BJ (cell line): ENCODE measurements around the gene HNRNPH1. TPM values are rescaled to one million over a fixed set of nuclear protein-coding genes. Genes with fewer than 3 reads are reported as not detected.

Experiments used
- CTCF ChIA-PET: fragments of 350-600 bp; formaldehyde crosslinking; extraction: SDS; loops from one replicate; lab custom pipeline; 2021; ENCODE audit warnings: antibody characterized with exemption, inconsistent platforms; lab: Yijun Ruan, JAX
- POLR2A ChIA-PET: fragments of 300-600 bp; sonication (Branson Sonifier 250); formaldehyde crosslinking; extraction: SDS; loops from one replicate; lab custom pipeline; 2021; ENCODE audit warnings: antibody characterized with exemption; lab: Charles Lee
- DNase-seq: peaks from one replicate; pipeline ENCODE4 v3.0.0-alpha.2; 2011; ENCODE audit warnings: low read depth
- H3K27me3 ChIP-seq: 2 replicates; pipeline ENCODE4 v1.6.0; 2011; ENCODE audit warnings: low read length; ENCODE audit not compliant: control insufficient read depth, insufficient read depth
- H3K36me3 ChIP-seq: 2 replicates; pipeline ENCODE4 v1.5.1; 2011; ENCODE audit warnings: low read length; ENCODE audit not compliant: control insufficient read depth, insufficient read depth
- H3K4me3 ChIP-seq: 2 replicates; pipeline ENCODE4 v1.5.1; 2011; ENCODE audit warnings: low read depth, mild to moderate bottlenecking, control low read depth, low read length
- CTCF ChIP-seq: IDR thresholded peaks from 2 replicates; pipeline ENCODE4 v1.5.1; 2011; ENCODE audit warnings: low read depth, mild to moderate bottlenecking, control low read depth, inconsistent platforms, low read length, moderate library complexity; ENCODE audit not compliant: insufficient read depth
- polyA plus RNA-seq: library from polyadenylated mRNA; depleted of rRNA; stranded (reverse); fragments of >200 nt; gene quantifications from 2 replicates; pipeline ENCODE4 v1.2.3, GENCODE V29; 2011

The HNRNPH1 gene
- polyA plus RNA-seq, 1 experiment = 142 TPM

- CTCF ChIA-PET = interaction anchor here (0.8 to 2.0 kb wide), 4 partner anchors 9 to 14 kb away, joined by 3 to 8 read pairs (median 4); partner anchors contain the start of gene HNRNPH1
- POLR2A ChIA-PET = interaction anchor here (1.0 kb wide), 1 partner anchor 13 kb away, joined by 3 read pairs; the partner anchor contains the start of gene HNRNPH1
Observed at GRCh38 chr5:179610903-179611265, 12.6 kb downstream of the HNRNPH1 start.

GRCh38 chr5:179610109-179610902 is 13.2 kb downstream of the HNRNPH1 start:
- no peak for TF ChIP-seq CTCF
- H3K36me3 ChIP-seq = peaks cover 44% of the 10 kb centered on the region
- ChIA-PET CTCF (interaction anchor here (0.8 to 2.0 kb wide), 3 partner anchors 10 to 15 kb away, joined by 3 to 8 read pairs (median 4); partner anchors contain the start of gene HNRNPH1), POLR2A (interaction anchor here (0.5 kb wide), 1 partner anchor 13 kb away, joined by 3 read pairs; the partner anchor contains the start of gene HNRNPH1)
- no peaks in the 10 kb centered on the region for H3K27me3 ChIP-seq
- no peak overlapping the region for H3K4me3 ChIP-seq
- no peak for DNase-seq

More at GRCh38 chr5:179610903-179611265, 12.6 kb downstream of the HNRNPH1 start:
- DNase-seq = no peak
- Histone ChIP-seq H3K36me3 (peaks cover 43% of the 10 kb centered on the region), H3K27me3 (no peaks in the 10 kb centered on the region), H3K4me3 (no peak overlapping the region)
- TF ChIP-seq CTCF = no peak

- Histone ChIP-seq H3K27me3 (no peaks in the 10 kb centered on the region), H3K4me3 (no peak overlapping the region), H3K36me3 (peaks cover 42% of the 10 kb centered on the region)
- ChIA-PET POLR2A (no interaction called here), CTCF (no interaction called here)
- no peak for DNase-seq
- TF ChIP-seq CTCF = no peak
Observed at GRCh38 chr5:179609834-179610108, 13.7 kb downstream of the HNRNPH1 start.

GRCh38 chr5:179608131-179608581 is 15.3 kb downstream of the HNRNPH1 start:
- no peaks in the 10 kb centered on the region for H3K27me3 ChIP-seq
- ChIA-PET CTCF (interaction anchor here (1.1 kb wide), 1 partner anchor 15 kb away, joined by 3 read pairs; the partner anchor contains the start of gene HNRNPH1), POLR2A (interaction anchor here (1.3 kb wide), 1 partner anchor 15 kb away, joined by 5 read pairs; the partner anchor contains the start of gene HNRNPH1)
- peaks cover 39% of the 10 kb centered on the region for H3K36me3 ChIP-seq
- no peak overlapping the region for H3K4me3 ChIP-seq
- TF ChIP-seq CTCF = no peak
- DNase-seq = no peak
